HFF-Myc (cell line): ENCODE measurements around the gene SPRR2A.

ENCODE experiments used
- DNase-seq: peaks from one replicate; pipeline ENCODE4 v3.0.0-alpha.2; 2011; ENCODE audit warnings: low read depth; ENCODE audit errors: extremely low read depth
- H3K4me3 ChIP-seq: replicated peaks from 2 replicates; pipeline ENCODE4 v1.5.1; 2011; ENCODE audit warnings: low read depth, mild to moderate bottlenecking, control low read depth, low read length
- TF ChIP-seq, protein P1 (sequence below): IDR thresholded peaks from 2 replicates; pipeline ENCODE4 v1.5.1; 2012; ENCODE audit warnings: mild to moderate bottlenecking, low read depth, low read length, control low read depth; ENCODE audit errors: missing control alignments

Gene SPRR2A

GRCh38 chr1:153040950-153041631 lies 16.2 kb downstream of the SPRR2A start, which contains the start of gene SPRR2D:
Gene SPRR2D (minus strand): TSS chr1:153041120. CDS start chr1:153040346, 774 bp downstream.
- no peak within 1 kb of the TSS for H3K4me3 ChIP-seq
- DNase-seq: no peak
- TF ChIP-seq, protein P1, sequence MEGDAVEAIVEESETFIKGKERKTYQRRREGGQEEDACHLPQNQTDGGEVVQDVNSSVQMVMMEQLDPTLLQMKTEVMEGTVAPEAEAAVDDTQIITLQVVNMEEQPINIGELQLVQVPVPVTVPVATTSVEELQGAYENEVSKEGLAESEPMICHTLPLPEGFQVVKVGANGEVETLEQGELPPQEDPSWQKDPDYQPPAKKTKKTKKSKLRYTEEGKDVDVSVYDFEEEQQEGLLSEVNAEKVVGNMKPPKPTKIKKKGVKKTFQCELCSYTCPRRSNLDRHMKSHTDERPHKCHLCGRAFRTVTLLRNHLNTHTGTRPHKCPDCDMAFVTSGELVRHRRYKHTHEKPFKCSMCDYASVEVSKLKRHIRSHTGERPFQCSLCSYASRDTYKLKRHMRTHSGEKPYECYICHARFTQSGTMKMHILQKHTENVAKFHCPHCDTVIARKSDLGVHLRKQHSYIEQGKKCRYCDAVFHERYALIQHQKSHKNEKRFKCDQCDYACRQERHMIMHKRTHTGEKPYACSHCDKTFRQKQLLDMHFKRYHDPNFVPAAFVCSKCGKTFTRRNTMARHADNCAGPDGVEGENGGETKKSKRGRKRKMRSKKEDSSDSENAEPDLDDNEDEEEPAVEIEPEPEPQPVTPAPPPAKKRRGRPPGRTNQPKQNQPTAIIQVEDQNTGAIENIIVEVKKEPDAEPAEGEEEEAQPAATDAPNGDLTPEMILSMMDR: no peak

DNA sequence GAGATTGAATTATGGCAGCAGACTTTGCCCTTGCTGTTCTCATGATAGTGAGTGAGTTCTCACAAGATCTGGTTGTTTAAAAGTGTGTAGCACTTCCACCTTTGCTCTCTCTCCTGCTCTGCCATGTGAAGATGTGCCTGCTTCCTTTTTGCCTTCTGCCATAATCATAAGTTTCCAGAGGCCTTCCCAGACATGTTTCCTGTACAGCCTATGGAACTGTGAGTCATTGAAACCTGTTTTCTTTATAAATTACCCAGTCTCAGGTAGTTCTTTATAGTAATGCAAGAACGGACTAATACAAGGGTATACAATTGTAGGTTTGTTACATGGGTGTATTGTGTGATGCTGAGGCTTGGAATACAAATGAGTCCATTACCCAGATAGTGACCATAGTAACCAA lies 22.1 kb downstream of the SPRR2A start:
- no peak for DNase-seq
- TF ChIP-seq, protein P1: no peak
- no peak overlapping the region for H3K4me3 ChIP-seq

- DNase-seq: no peak
- H3K4me3 ChIP-seq: no peak overlapping the region
These were observed 24.5 kb downstream of the SPRR2A start for GRCh38 chr1:153032677-153033308.

GRCh38 chr1:153032073-153032472 lies 25.2 kb downstream of the SPRR2A start:
- TF ChIP-seq, protein P1: no peak
- no peak overlapping the region for H3K4me3 ChIP-seq

More at GRCh38 chr1:153032677-153033308, 24.5 kb downstream of the SPRR2A start:
- TF ChIP-seq, protein P1: no peak

GRCh38 chr1:153030895-153031294 lies 26.4 kb downstream of the SPRR2A start, which contains the start of gene SPRR1B:
Gene SPRR1B (plus strand): TSS chr1:153031203. CDS start chr1:153032346, 1,143 bp downstream.
- no peak for DNase-seq
- no peak within 1 kb of the TSS for H3K4me3 ChIP-seq
- TF ChIP-seq, protein P1: no peak

More at GRCh38 chr1:153032073-153032472, 25.2 kb downstream of the SPRR2A start:
- DNase-seq: no peak

- no peak for DNase-seq
- no peak overlapping the region for H3K4me3 ChIP-seq
- TF ChIP-seq, protein P1: no peak
These were observed 28.5 kb downstream of the SPRR2A start for GRCh38 chr1:153028766-153029165.
